Measurements from ENCODE around the gene MCTP1. TPM values are rescaled to one million over a fixed set of nuclear protein-coding genes. Genes with fewer than 3 reads are reported as not detected.

Gene MCTP1
- total and polyA plus RNA-seq, 2 of the 8 experiments (the other 6 are each of a cell fraction or from before 2014, with no cell fraction given), result 0.56 to 3.4 TPM

- H2BK5ac ChIP-seq (ENCODE audit: low read depth, low read length), result no peak overlapping the region; the same call in 1 of the 2 replicates
- no peak overlapping the region for H2AK5ac ChIP-seq (ENCODE audit: low read depth, low read length)
- FAIRE-seq (peak; percentile 85), DNase-seq (ENCODE audit: low read depth in 1 of 2, low spot score in 2 of 2) (no peak)
- peak overlapping the region; percentile 28; the same call in 1 of the 2 replicates for H2AFZ ChIP-seq (ENCODE audit: low read length)
- no peak overlapping the region for H2BK15ac ChIP-seq (ENCODE audit: low read length)
- H3K23ac ChIP-seq (ENCODE audit: insufficient read length), result no peak overlapping the region
- H3K79me1 ChIP-seq (ENCODE audit: low read depth, low read length), result no peaks in the 10 kb centered on the region
- no peak overlapping the region for H3K14ac ChIP-seq (ENCODE audit: insufficient read length)
- no peak overlapping the region for H4K8ac ChIP-seq (ENCODE audit: extremely low read depth, insufficient read depth, low read length)
- H3K36me3 ChIP-seq (ENCODE audit: control insufficient read depth in 2 of 4, insufficient read depth in 4 of 4, low read length in 3 of 4), result no peaks in the 10 kb centered on the region
- no peak overlapping the region for H2BK12ac ChIP-seq (ENCODE audit: low read depth, low read length)
- ChIA-PET POLR2A (ENCODE audit: partially characterized antibody) (interaction anchor here (1.2 kb wide), 1 partner anchor 10 kb away, joined by 3 read pairs; no protein-coding TSS in a partner anchor), CTCF (ENCODE audit: partially characterized antibody) (interaction anchor here (1.5 kb wide), 1 partner anchor 313 kb away, joined by 4 read pairs; no protein-coding TSS in a partner anchor)
- H3K27ac ChIP-seq (ENCODE audit: low read depth, low read length), result no peak overlapping the region
- no peak overlapping the region for H2BK120ac ChIP-seq (replicated peaks; ENCODE audit: low read depth, low read length)
- no peak overlapping the region for H3K4ac ChIP-seq (replicated peaks; ENCODE audit: insufficient read length, low read depth, low read length)
- no peak overlapping the region for H2BK20ac ChIP-seq (ENCODE audit: low read length)
- no peak overlapping the region for H3K9ac ChIP-seq (replicated peaks in 1 of 4; ENCODE audit: extremely low read depth in 1 of 4, low read depth in 3 of 4, low read length in 3 of 4)
- no peak overlapping the region for H4K91ac ChIP-seq (replicated peaks; ENCODE audit: insufficient read length, low read length)
- H3K18ac ChIP-seq (ENCODE audit: extremely low read depth, low read length), result no peak overlapping the region
- no peaks in the 10 kb centered on the region for H4K20me1 ChIP-seq (replicated peaks in 1 of 2; ENCODE audit: control insufficient read depth in 1 of 2, insufficient read depth in 2 of 2, low read length in 2 of 2)
- no peak overlapping the region for H3K4me3 ChIP-seq (ENCODE audit: extremely low read depth in 1 of 4, insufficient read depth in 2 of 4, low read depth in 3 of 4, low read length in 4 of 4)
- H3K9me3 ChIP-seq (ENCODE audit: insufficient read depth in 2 of 2, low read depth in 1 of 2, low read length in 1 of 2), result no peaks in the 10 kb centered on the region
- H3K4me1 ChIP-seq (replicated peaks in 1 of 4; ENCODE audit: control insufficient read depth in 3 of 4, insufficient read depth in 4 of 4, low read length in 3 of 4), result peaks cover 3 to 12% (median 7%) of the 10 kb centered on the region in 4 experiments; a peak in 5 of 7 replicates
- H4K5ac ChIP-seq (ENCODE audit: insufficient read length, low read depth, low read length), result no peak overlapping the region
- H3K4me2 ChIP-seq (ENCODE audit: insufficient read depth in 1 of 2, low read depth in 2 of 2, low read length in 2 of 2), result peak overlapping the region; percentile 15 to 16; a peak in 2 of 4 replicates
- 0% methylated on average over 2 of the region's 2 CpGs; no CpG with 5 or more reads in 1 of the 2 experiments for whole genome bisulfite sequencing, 2 experiments (ENCODE audit: extremely low coverage in 1 of 2, insufficient coverage in 1 of 2, insufficient read length in 1 of 2, insufficient replicate concordance in 2 of 2, low coverage in 1 of 2, low lambda C conversion rate in 2 of 2, missing lambda C conversion rate in 1 of 2)
- H3K27me3 ChIP-seq (replicated peaks in 1 of 4; ENCODE audit: control insufficient read depth in 3 of 4, extremely low read depth in 1 of 4, insufficient read depth in 3 of 4, low read length in 3 of 4), result peaks cover under 1 to 16% (median 13%) of the 10 kb centered on the region in 4 experiments
- peaks cover 12% of the 10 kb centered on the region for H3K23me2 ChIP-seq (ENCODE audit: low read depth, low read length)
- no peak overlapping the region for H3K56ac ChIP-seq (replicated peaks; ENCODE audit: insufficient read length, low read depth, low read length)
- no peaks in the 10 kb centered on the region for H3K79me2 ChIP-seq (ENCODE audit: control insufficient read depth in 1 of 2, insufficient read depth in 2 of 2, low read length in 2 of 2)
- TF ChIP-seq SRF (IDR thresholded peaks at IDR 0.05; ENCODE audit: low read depth, low read length) (no peak), FOSL1 (IDR thresholded peaks at IDR 0.05; ENCODE audit: insufficient read depth, low read depth, low read length) (no peak), POU5F1 (IDR thresholded peaks at IDR 0.05; ENCODE audit: low read depth, low read length) (0 out of 2 replicates have a peak, but pooled peaks have one; percentile 29), ATF2 (IDR thresholded peaks at IDR 0.05; ENCODE audit: low read length) (peak; percentile 65; the same call in 1 of the 2 replicates), RNF2 (IDR thresholded peaks at IDR 0.05; ENCODE audit: borderline replicate concordance, low read depth, low read length, missing control alignments, poor library complexity, severe bottlenecking) (no peak), CBX5 (IDR thresholded peaks at IDR 0.05; ENCODE audit: low read depth, low read length) (no peak), HDAC6 (IDR thresholded peaks at IDR 0.05; ENCODE audit: low read depth, low read length) (no peak)
Measured at GRCh38 chr5:95281226-95281625, 3.7 kb downstream of the MCTP1 start.

Measured in H1 (cell line).